Measurements from ENCODE around the gene CHD8. TPM values are rescaled to one million over a fixed set of nuclear protein-coding genes. Genes with fewer than 3 reads are reported as not detected.
A peak's percentile ranks its signal among the peaks of the same experiment; 100 is the strongest.

The CHD8 gene
- total and polyA plus RNA-seq, 2 of the 13 experiments (the other 11 are each of a cell fraction or from before 2014, with no cell fraction given), result 35.1 to 79.6 TPM

- TF ChIP-seq ZNF850 (CRISPR knock-in tag; conservative IDR thresholded peaks at IDR 0.05) (no peak), ATF1 (CRISPR knock-in tag; IDR thresholded peaks at IDR 0.05) (peak; percentile 95), SOX6 (IDR thresholded peaks at IDR 0.05) (no peak), SOX6 (CRISPR knock-in tag; IDR thresholded peaks at IDR 0.05) (peak; percentile 47), ZFP91 (CRISPR knock-in tag; IDR thresholded peaks at IDR 0.05; ENCODE audit: borderline replicate concordance) (peak; percentile 91; the same call in 1 of the 2 replicates), KAT8 (CRISPR knock-in tag; IDR thresholded peaks at IDR 0.05) (peak; percentile 98), ATF5 (CRISPR knock-in tag; IDR thresholded peaks at IDR 0.05; ENCODE audit: low read depth) (0 out of 2 replicates have a peak, but pooled peaks have one; percentile 39), ZFP36 (IDR thresholded peaks at IDR 0.05; ENCODE audit: borderline replicate concordance, low read depth, low read length, partially characterized antibody) (no peak), HOMEZ (CRISPR knock-in tag; IDR thresholded peaks at IDR 0.05; ENCODE audit: low read depth) (peak; percentile 96), POLR2AphosphoS2 (IDR thresholded peaks at IDR 0.05; ENCODE audit: low read depth, low read length) (0 out of 2 replicates have a peak, but pooled peaks have one; percentile 69), HCFC1 (IDR thresholded peaks at IDR 0.05; ENCODE audit: low read depth, low read length) (peak; percentile 72; the same call in 1 of the 2 replicates), ZIK1 (CRISPR knock-in tag; IDR thresholded peaks at IDR 0.05; ENCODE audit: borderline replicate concordance, low read depth) (no peak), ZNF609 (CRISPR knock-in tag; IDR thresholded peaks at IDR 0.05; ENCODE audit: borderline replicate concordance) (no peak; the same call in 1 of the 2 replicates), MYC (CRISPR knock-in tag; IDR thresholded peaks at IDR 0.05; ENCODE audit: borderline replicate concordance) (peak; percentile 77; the same call in 1 of the 2 replicates), ZMYM2 (CRISPR knock-in tag; IDR thresholded peaks at IDR 0.05) (no peak), ZNF143 (CRISPR knock-in tag; IDR thresholded peaks at IDR 0.05) (peak; percentile 50; the same call in 1 of the 2 replicates), NFKB2 (CRISPR knock-in tag; IDR thresholded peaks at IDR 0.05; ENCODE audit: borderline replicate concordance) (peak; percentile 97), ZSCAN31 (CRISPR knock-in tag; IDR thresholded peaks at IDR 0.05; ENCODE audit: low read depth) (no peak; the same call in 1 of the 2 replicates), HNF4G (IDR thresholded peaks at IDR 0.05; ENCODE audit: borderline replicate concordance, low read depth, low read length) (peak; percentile 59; the same call in 1 of the 2 replicates), HNF4G (CRISPR knock-in tag; IDR thresholded peaks at IDR 0.05; ENCODE audit: borderline replicate concordance, low read depth) (peak; percentile 57; the same call in 1 of the 2 replicates), SSRP1 (CRISPR knock-in tag; IDR thresholded peaks at IDR 0.05) (no peak; the same call in 1 of the 2 replicates)
Measured at GRCh38 chr14:21476925-21477681, 21.2 kb upstream of the CHD8 start, which contains the start of the genes RAB2B and TOX4 (continued).
